Peyer's patch (tissue), 4 donors: ENCODE measurements around the gene MYCBPAP. TPM values are rescaled to one million over a fixed set of nuclear protein-coding genes. Genes with fewer than 3 reads are reported as not detected.

Experiments
- DNase-seq, 3 donors: peaks; one replicate each; pipeline ENCODE4 v3.0.0-alpha.2; 2017 to 2019
- H3K27ac ChIP-seq, 4 donors: fragments of 200-600 bp; sonication (generic); one replicate each; pipeline ENCODE4 v1.5.1; 2016 to 2019
- H3K27me3 ChIP-seq, 2 donors: fragments of 200-600 bp; sonication (generic); one replicate each; pipeline ENCODE4 v1.5.1; 2019
- H3K36me3 ChIP-seq, 3 donors: fragments of 200-600 bp; sonication (generic); one replicate each; pipeline ENCODE4 v1.5.1; 2016 to 2019
- H3K4me1 ChIP-seq, 4 donors: fragments of 200-600 bp; sonication (generic); one replicate each; pipeline ENCODE4 v1.5.1; 2016 to 2019
- H3K4me3 ChIP-seq, 4 donors: fragments of 200-600 bp; sonication (generic); 1 replicate in 3 of 4; 2 replicates in 1 of 4; pipeline ENCODE4 v1.5.1; 2016 to 2019; ENCODE audit warnings: mild to moderate bottlenecking in 1 of 4
- H3K9me3 ChIP-seq, 4 donors: fragments of 200-600 bp; sonication (generic); one replicate each; pipeline ENCODE4 v1.5.1; 2016 to 2019; ENCODE audit warnings: mild to moderate bottlenecking in 1 of 4
- POLR2A ChIP-seq, 2 donors: fragments of 450-650 bp; IDR thresholded peaks; one replicate each; pipeline ENCODE4 v1.5.1; 2017; ENCODE audit warnings: antibody characterized with exemption in 2 of 2, mild to moderate bottlenecking in 2 of 2, moderate library complexity in 2 of 2
- total RNA-seq, 4 donors: library from RNA; depleted of rRNA; stranded (reverse); fragments of >200 nt; gene quantifications; one replicate each; pipeline ENCODE4 v1.1.0, GENCODE V29; 2016
- TF ChIP-seq, protein P1 (sequence below), 6 experiments: fragments of 450-650 bp in 4 of 6; fragments of 200-600 bp in 2 of 6; sonication (generic) in 1 of 6; IDR thresholded peaks; one replicate each; pipeline ENCODE4 v1.5.1; 2017 to 2019; ENCODE audit warnings: antibody characterized with exemption in 6 of 6, mild to moderate bottlenecking in 3 of 6, moderate library complexity in 1 of 6

Gene MYCBPAP
- total RNA-seq, 4 donors from 2014 or later = 0.53 to 1.1 TPM; not detected in 2

DNA sequence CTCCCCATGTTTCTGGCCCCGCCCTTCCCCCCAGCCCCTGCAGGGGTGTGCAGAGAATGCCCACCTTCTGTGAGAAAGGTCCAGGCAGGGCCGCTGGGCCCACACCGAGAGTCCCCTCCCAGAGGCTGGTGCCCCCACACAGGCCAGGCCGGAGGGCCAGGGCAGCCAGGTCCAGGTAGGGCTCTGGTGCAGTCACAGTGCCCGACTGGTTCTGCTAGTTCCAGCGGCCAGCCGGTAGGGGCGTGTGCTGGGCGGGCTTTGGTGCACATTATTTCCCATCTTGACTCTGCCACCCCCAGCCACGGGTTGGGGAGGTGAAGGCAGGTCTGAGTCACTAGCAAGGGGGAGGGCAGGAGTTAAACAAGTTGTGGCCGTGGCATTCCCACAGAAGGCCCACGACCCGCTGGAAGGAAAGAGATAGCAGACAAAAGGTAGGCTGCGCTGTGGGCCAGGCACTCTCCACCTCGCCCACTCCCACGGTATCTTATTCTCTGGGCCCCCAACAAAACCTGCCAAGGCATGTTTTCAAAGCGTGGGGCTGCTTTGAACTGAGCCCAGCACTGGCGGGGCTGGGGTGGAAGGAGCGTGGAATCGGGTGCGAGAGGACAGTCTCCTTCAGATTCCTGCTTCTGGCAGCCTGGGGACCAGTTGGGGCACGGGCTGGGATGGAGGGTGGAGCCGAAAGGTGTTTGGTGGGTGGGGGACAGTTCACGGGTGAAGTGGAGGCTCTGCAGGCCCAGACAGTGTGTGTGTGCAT lies 26.2 kb downstream of the MYCBPAP start:
- H3K4me3 ChIP-seq = peak overlapping the region in 2 of 4 donors; percentile 38 to 50

DNA sequence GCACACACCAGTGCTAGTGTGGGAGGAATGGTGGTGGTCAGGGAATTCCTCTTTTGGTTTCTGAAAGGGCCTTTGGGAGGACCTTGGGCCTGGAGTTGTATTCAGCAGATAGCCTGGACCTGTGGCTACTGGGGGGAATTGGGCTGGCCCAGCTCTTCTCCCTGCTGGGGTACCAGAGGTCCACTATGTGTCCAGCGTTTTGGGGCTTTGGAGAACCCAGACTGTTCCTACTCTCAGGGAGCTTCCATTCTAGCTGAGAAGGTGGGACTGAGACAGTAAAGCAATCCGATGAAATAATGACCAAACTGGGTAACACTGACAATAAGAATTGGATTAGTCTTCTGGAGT lies 26.7 kb downstream of the MYCBPAP start:
- Histone ChIP-seq H3K4me1 (peaks cover 0 to 56% (median 0%) of the 10 kb centered on the region in 4 donors), H3K27me3 (peaks cover 0 to 10% of the 10 kb centered on the region in 2 donors), H3K27ac (no peak overlapping the region), H3K36me3 (no peaks in the 10 kb centered on the region), H3K9me3 (no peaks in the 10 kb centered on the region), H3K4me3 (no peak overlapping the region)
- DNase-seq = no peak
- TF ChIP-seq POLR2A (IDR thresholded peaks at IDR 0.05) = no peak
- TF ChIP-seq, protein P1, sequence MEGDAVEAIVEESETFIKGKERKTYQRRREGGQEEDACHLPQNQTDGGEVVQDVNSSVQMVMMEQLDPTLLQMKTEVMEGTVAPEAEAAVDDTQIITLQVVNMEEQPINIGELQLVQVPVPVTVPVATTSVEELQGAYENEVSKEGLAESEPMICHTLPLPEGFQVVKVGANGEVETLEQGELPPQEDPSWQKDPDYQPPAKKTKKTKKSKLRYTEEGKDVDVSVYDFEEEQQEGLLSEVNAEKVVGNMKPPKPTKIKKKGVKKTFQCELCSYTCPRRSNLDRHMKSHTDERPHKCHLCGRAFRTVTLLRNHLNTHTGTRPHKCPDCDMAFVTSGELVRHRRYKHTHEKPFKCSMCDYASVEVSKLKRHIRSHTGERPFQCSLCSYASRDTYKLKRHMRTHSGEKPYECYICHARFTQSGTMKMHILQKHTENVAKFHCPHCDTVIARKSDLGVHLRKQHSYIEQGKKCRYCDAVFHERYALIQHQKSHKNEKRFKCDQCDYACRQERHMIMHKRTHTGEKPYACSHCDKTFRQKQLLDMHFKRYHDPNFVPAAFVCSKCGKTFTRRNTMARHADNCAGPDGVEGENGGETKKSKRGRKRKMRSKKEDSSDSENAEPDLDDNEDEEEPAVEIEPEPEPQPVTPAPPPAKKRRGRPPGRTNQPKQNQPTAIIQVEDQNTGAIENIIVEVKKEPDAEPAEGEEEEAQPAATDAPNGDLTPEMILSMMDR (IDR thresholded peaks at IDR 0.05) = no peak

More for the DNA sequence above, 26.2 kb downstream of the MYCBPAP start:
- TF ChIP-seq, protein P1 (IDR thresholded peaks at IDR 0.05) = peak in 4 of 6 experiments; percentile 18 to 68 (median 56)
- TF ChIP-seq POLR2A (IDR thresholded peaks at IDR 0.05) = peak in 1 of 2 donors; percentile 54
- H3K27ac ChIP-seq = peak overlapping the region in 3 of 4 donors; percentile 60 to 84 (median 82)
- H3K27me3 ChIP-seq = peaks cover 0 to 10% of the 10 kb centered on the region in 2 donors
- H3K9me3 ChIP-seq = no peaks in the 10 kb centered on the region
- no peaks in the 10 kb centered on the region for H3K36me3 ChIP-seq
- H3K4me1 ChIP-seq = peaks cover 0 to 51% (median 0%) of the 10 kb centered on the region in 4 donors
- peak in 2 of 3 donors; percentile 69 to 81 for DNase-seq

DNA sequence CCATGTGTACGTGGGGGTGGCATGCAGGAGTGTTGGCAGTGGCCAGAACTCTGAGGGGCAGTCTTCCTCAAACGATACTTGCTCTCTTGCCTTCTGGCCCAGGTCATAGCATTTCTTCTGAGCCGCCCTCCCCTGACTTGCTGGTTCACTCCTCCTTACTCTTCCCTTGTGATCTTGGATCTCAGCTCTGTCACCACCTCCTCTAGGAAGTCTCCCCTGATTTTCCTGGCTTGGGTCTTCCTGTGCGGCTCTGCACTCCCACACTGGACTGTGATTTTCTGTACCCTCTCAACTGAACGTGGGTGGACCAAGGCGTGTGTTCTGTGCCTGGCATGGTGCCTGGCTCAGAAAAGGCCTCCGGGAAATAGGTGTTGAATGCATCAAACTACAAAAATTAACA lies 27.2 kb downstream of the MYCBPAP start:
- peaks cover 0 to 58% (median 0%) of the 10 kb centered on the region in 4 donors for H3K4me1 ChIP-seq
- DNase-seq = no peak
- TF ChIP-seq POLR2A (IDR thresholded peaks at IDR 0.05) = no peak
- TF ChIP-seq, protein P1 (IDR thresholded peaks at IDR 0.05) = no peak

DNA sequence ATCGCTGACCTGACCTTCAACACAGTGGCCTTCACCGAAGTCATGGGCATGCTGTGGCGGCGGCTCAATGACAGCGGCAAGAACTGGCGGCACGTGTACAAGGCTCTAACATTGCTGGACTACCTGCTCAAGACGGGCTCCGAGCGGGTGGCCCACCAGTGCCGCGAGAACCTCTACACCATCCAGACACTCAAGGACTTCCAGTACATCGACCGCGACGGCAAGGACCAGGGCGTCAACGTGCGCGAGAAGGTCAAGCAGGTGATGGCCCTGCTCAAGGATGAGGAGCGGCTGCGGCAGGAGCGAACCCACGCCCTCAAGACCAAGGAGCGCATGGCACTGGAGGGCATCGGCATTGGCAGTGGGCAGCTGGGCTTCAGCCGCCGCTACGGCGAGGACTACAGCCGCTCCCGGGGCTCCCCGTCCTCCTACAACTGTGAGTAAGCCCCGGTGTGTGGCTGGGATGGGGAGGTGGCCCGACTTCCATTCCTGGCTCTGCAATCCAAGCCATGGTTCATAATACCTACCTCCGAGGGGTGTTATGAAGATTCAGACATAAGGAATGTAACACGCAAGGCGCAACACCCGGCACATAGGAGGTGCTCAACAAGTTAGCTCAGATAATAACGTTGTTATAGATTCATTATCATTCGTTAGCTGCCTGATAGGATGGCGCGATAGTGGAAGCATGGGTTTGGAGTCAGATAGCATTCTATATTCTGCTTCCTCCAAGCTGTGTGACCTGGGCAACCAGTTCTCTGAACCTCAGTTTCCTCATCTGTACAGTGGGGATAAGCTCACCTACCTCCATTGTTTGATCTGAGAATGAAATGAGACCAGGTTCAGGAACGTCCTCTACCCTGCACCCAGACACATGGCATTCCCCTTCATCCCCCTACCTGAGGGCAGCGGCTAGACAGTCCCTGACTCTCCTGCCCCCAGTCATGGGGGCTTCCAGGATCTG lies 28.7 kb downstream of the MYCBPAP start:
- Histone ChIP-seq H3K4me1 (peaks cover 0 to 69% (median 2%) of the 10 kb centered on the region in 4 donors), H3K27ac (no peak overlapping the region)
- DNase-seq = no peak

More for the DNA sequence above, 27.2 kb downstream of the MYCBPAP start:
- no peaks in the 10 kb centered on the region for H3K9me3 ChIP-seq
- no peak overlapping the region for H3K27ac ChIP-seq
- no peaks in the 10 kb centered on the region for H3K36me3 ChIP-seq
- H3K27me3 ChIP-seq = peaks cover 0 to 10% of the 10 kb centered on the region in 2 donors
- H3K4me3 ChIP-seq = no peak overlapping the region

More for the DNA sequence above, 28.7 kb downstream of the MYCBPAP start:
- no peak for TF ChIP-seq POLR2A (IDR thresholded peaks at IDR 0.05)
- TF ChIP-seq, protein P1 (IDR thresholded peaks at IDR 0.05) = no peak
- H3K36me3 ChIP-seq = no peaks in the 10 kb centered on the region
- no peak overlapping the region for H3K4me3 ChIP-seq
- H3K27me3 ChIP-seq = peaks cover 0 to 10% of the 10 kb centered on the region in 2 donors
- no peaks in the 10 kb centered on the region for H3K9me3 ChIP-seq
